Esophagus muscularis mucosa (tissue), 4 donors: ENCODE measurements around the gene MYH6. TPM values are rescaled to one million over a fixed set of nuclear protein-coding genes. Genes with fewer than 3 reads are reported as not detected.

Experiments used
- DNase-seq: peaks from one replicate; pipeline ENCODE4 v3.0.0-alpha.2; 2017; ENCODE audit errors: extremely low spot score
- H3K27ac ChIP-seq, 4 donors: fragments of 200-600 bp; sonication (generic); replicated peaks in 1 of 4; 1 replicate in 3 of 4; 2 replicates in 1 of 4; pipeline ENCODE4 v1.5.1; 2016 to 2019; ENCODE audit warnings: mild to moderate bottlenecking in 1 of 4
- H3K27me3 ChIP-seq, 4 donors: fragments of 200-600 bp; sonication (generic); one replicate each; pipeline versions ENCODE4 v1.5.1 to v1.6.0; 2016 to 2019
- H3K36me3 ChIP-seq, 4 donors: fragments of 200-600 bp; sonication (generic); one replicate each; pipeline ENCODE4 v1.5.1; 2016 to 2019
- H3K4me1 ChIP-seq, 4 donors: fragments of 200-600 bp; sonication (generic); one replicate each; pipeline ENCODE4 v1.5.1; 2016 to 2019
- H3K4me3 ChIP-seq, 4 donors: fragments of 200-600 bp; sonication (generic); 1 replicate in 2 of 4; 2 replicates in 2 of 4; pipeline ENCODE4 v1.5.1; 2016 to 2019; ENCODE audit warnings: mild to moderate bottlenecking in 4 of 4, moderate library complexity in 1 of 4
- H3K9me3 ChIP-seq, 4 donors: fragments of 200-600 bp; sonication (generic); 1 replicate in 3 of 4; 2 replicates in 1 of 4; pipeline ENCODE4 v1.5.1; 2016 to 2019
- EP300 ChIP-seq: sonication (generic); formaldehyde crosslinking; IDR thresholded peaks from one replicate; pipeline ENCODE4 v1.6.1; 2017; ENCODE audit warnings: antibody characterized with exemption
- POLR2A ChIP-seq: fragments of 450-650 bp; IDR thresholded peaks from one replicate; pipeline ENCODE4 v1.6.1; 2017; ENCODE audit warnings: antibody characterized with exemption, moderate library complexity, mild to moderate bottlenecking, low read depth
- POLR2AphosphoS5 ChIP-seq, 2 donors: sonication (generic); formaldehyde crosslinking; IDR thresholded peaks; one replicate each; pipeline ENCODE4 v1.6.1; 2017; ENCODE audit warnings: antibody characterized with exemption in 2 of 2
- whole genome bisulfite sequencing: methylation state at CpG from one replicate; pipeline ENCODE4 v1.1.5; 2018; 5-methylcytosine and 5-hydroxymethylcytosine counted together
- intact Hi-C: fragments of 100-400 bp; cut with DNase I; formaldehyde crosslinking; loops from one replicate; pipeline ENCODE4 v1.15.1; 2023
- total RNA-seq, 4 donors: library from RNA; depleted of rRNA; stranded (reverse); fragments of >200 nt; gene quantifications; one replicate each; pipeline versions ENCODE4 v1.1.0 to v1.2.1, GENCODE V29; 2016
- TF ChIP-seq, protein P1 (sequence below), 3 experiments: fragments of 200-600 bp in 2 of 3; fragments of 450-650 bp in 1 of 3; sonication (generic) in 2 of 3; IDR thresholded peaks; one replicate each; pipeline ENCODE4 v1.5.1; 2017 to 2019; ENCODE audit warnings: antibody characterized with exemption in 3 of 3, mild to moderate bottlenecking in 2 of 3, moderate library complexity in 1 of 3

The MYH6 gene
- total RNA-seq, 4 donors from 2014 or later: under 0.01 to 0.06 (median under 0.01) TPM; not detected in 1

DNA sequence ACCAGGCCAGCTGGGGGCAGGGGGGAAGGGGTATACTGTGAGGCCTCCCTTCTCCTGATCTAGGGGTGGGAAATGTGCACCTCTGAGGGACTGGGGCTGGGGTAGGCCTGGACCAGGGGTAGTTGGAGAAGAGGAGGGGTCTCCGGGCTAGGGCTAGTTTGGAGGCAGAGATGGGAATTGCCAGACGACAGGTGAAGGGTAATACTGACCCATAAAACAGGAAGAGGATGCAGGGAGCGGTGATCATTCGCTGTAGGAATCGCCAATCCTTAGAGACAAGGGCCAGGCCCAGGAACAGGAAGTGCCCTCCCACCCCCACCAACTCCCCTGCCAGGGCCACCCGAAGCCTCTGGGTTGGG, 59.8 kb downstream of the MYH6 start:
- Histone ChIP-seq H3K27me3 (no peaks in the 10 kb centered on the region), H3K36me3 (peaks cover 0 to 12% (median 5%) of the 10 kb centered on the region in 4 donors), H3K9me3 (no peaks in the 10 kb centered on the region), H3K27ac (no peak overlapping the region), H3K4me3 (no peak overlapping the region), H3K4me1 (peaks cover 13 to 20% (median 19%) of the 10 kb centered on the region in 4 donors)
- DNase-seq: no peak
- intact Hi-C loops: no loop called here
- 85% methylated on average over 6 of the region's 6 CpGs for WGBS
- no peak for TF ChIP-seq POLR2A
- TF ChIP-seq EP300: no peak
- no peak for TF ChIP-seq POLR2AphosphoS5 (IDR thresholded peaks at IDR 0.05)
- TF ChIP-seq, protein P1, sequence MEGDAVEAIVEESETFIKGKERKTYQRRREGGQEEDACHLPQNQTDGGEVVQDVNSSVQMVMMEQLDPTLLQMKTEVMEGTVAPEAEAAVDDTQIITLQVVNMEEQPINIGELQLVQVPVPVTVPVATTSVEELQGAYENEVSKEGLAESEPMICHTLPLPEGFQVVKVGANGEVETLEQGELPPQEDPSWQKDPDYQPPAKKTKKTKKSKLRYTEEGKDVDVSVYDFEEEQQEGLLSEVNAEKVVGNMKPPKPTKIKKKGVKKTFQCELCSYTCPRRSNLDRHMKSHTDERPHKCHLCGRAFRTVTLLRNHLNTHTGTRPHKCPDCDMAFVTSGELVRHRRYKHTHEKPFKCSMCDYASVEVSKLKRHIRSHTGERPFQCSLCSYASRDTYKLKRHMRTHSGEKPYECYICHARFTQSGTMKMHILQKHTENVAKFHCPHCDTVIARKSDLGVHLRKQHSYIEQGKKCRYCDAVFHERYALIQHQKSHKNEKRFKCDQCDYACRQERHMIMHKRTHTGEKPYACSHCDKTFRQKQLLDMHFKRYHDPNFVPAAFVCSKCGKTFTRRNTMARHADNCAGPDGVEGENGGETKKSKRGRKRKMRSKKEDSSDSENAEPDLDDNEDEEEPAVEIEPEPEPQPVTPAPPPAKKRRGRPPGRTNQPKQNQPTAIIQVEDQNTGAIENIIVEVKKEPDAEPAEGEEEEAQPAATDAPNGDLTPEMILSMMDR (IDR thresholded peaks at IDR 0.05): no peak

DNA sequence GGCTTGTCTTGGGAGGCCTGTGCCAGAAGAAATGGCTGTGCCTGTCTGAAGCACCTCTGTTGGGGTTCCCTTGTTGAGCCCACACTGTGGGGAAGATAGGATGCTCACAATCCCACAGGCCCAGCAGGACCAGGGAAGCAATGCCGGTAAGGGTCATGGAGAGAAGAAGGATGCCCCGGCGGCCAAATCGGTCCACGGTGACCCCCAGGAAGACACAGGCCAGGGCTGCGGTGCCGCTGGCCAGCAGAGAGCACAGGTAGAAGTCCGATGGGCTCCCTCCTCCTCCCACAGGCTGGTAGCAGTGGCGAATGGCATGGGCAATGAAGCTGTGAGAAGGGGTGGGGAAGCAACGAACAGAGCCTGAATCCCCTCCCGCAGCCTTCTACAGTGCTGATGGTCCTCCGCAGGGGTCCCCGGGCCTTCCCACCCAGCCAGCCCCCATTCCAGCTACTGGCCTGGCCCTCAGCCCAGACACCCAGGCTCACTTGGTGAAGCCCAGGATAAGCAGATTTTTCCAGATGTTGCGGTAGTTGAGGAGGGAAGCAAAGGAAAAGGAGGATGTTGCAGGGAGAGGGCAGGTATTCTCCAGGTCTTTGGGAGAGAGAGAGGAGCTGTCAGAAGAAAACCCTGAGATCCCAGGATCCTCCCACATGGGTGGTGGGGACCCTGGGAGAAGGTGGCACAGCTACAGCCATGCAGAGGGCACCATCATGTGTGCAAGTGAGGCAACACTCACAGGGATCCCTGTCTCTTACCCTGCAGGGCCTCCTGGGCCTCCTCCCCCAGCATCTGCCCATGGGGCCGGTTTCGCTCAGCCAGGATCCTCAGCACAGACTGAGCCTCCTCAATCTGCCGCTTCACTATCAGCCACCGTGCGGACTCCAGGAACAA, 60.4 kb downstream of the MYH6 start:
- H3K27ac ChIP-seq: no peak overlapping the region
- no peak for DNase-seq
- TF ChIP-seq EP300 (no peak), POLR2AphosphoS5 (IDR thresholded peaks at IDR 0.05) (no peak), POLR2A (no peak)
- TF ChIP-seq, protein P1 (IDR thresholded peaks at IDR 0.05): no peak
- H3K4me1 ChIP-seq: peaks cover 9 to 14% (median 13%) of the 10 kb centered on the region in 4 donors
- H3K9me3 ChIP-seq: no peaks in the 10 kb centered on the region
- no peak overlapping the region for H3K4me3 ChIP-seq
- no peaks in the 10 kb centered on the region for H3K27me3 ChIP-seq
- intact Hi-C loops: no loop called here
- H3K36me3 ChIP-seq: peaks cover 0 to 12% (median 5%) of the 10 kb centered on the region in 4 donors
- WGBS: 96% methylated on average over 11 of the region's 19 CpGs

DNA sequence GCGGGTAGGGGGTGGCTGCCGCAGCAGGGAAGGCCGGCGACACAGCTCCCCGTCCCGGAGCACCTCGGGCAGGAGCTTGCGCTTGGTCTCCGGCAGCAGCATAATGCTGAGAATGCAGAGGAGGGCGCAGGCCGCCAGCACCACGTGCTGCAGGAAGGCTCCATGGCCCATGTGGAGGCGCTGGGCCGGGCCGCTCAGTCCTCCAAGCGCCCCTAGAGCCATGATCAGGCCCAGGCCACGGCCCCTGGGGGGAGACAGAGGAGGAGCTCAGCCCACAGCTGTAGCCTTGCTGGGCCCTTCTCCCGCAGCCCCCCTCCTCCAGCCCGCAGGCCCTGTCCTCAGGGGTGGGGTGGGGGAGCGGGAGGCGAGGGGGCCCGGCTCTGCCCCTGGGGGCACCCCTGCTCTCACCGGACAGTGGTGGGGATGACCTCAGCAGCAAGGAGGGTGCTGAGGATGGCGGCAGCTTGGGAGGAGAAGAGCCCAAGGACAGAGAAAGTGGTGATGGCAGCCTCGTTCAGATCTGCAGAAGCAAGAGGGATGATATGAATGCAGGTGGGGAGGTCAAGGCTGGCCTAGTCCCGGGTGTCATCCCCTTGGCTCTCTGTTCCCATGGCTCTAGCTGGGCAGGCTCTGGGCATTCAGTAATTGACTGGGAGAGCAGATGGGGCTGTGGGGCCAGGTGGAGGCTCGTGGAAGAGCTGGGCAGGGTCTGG, 61.2 kb downstream of the MYH6 start:
- Histone ChIP-seq H3K4me3 (no peak overlapping the region), H3K36me3 (peaks cover 0 to 12% (median 5%) of the 10 kb centered on the region in 4 donors), H3K27ac (no peak overlapping the region), H3K27me3 (no peaks in the 10 kb centered on the region), H3K4me1 (peaks cover 5 to 6% (median 6%) of the 10 kb centered on the region in 4 donors), H3K9me3 (no peaks in the 10 kb centered on the region)
- DNase-seq: no peak
- intact Hi-C loops: no loop called here
- WGBS: 78% methylated on average over 8 of the region's 27 CpGs
- no peak for TF ChIP-seq POLR2AphosphoS5 (IDR thresholded peaks at IDR 0.05)
- TF ChIP-seq POLR2A: no peak
- TF ChIP-seq, protein P1 (IDR thresholded peaks at IDR 0.05): no peak

DNA sequence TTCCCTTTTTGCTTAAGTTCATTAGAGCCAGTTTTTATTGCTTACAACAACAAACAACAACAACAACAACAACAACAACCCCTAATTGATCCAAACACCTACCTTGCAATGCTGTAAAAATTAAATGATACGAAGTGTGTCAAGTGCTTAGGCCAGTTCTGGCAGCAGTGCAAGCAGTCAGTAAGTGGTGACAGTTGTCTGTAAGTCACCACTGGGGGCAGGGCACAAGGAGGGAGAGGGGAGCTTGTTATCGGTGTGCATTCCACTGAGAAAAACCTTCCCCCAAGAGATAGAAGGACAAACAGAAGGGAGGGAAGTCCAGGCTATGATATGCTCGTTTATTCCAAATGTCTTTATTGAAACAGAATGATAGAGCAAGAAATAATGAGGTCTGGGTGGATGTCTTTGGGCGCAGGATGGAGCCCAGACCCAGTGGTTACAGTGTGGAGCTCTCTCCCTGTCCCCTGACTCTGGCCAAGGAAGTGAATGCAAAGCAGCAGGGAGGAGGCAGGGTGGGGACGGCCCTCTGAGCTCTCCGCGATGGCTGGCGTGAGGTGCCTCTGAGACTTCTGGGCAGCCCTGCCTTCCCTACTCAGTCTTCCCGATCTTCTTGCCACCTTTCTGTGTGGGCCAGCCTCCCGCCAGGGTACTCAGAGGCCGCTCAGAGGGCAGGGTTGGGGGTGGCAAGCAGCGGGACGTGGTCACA, 61.9 kb downstream of the MYH6 start:
- 81% methylated on average over 11 of the region's 13 CpGs for WGBS
- Histone ChIP-seq H3K4me1 (peaks cover 0 to 3% (median 0%) of the 10 kb centered on the region in 4 donors), H3K9me3 (no peaks in the 10 kb centered on the region), H3K4me3 (no peak overlapping the region), H3K36me3 (peaks cover 0 to 12% (median 5%) of the 10 kb centered on the region in 4 donors), H3K27ac (no peak overlapping the region), H3K27me3 (no peaks in the 10 kb centered on the region)
- TF ChIP-seq EP300 (no peak), POLR2AphosphoS5 (IDR thresholded peaks at IDR 0.05) (no peak), POLR2A (no peak)
- TF ChIP-seq, protein P1 (IDR thresholded peaks at IDR 0.05): no peak
- intact Hi-C loops: no loop called here
- no peak for DNase-seq
